Stomach (tissue), 4 donors: ENCODE results near the gene AIM2.

Experiments
- EP300 ChIP-seq: sonication (generic); formaldehyde crosslinking; IDR thresholded peaks from one replicate; pipeline ENCODE4 v1.6.1; 2017; ENCODE audit warnings: antibody characterized with exemption
- POLR2A ChIP-seq, 4 donors: fragments of 450-650 bp; IDR thresholded peaks; one replicate each; pipeline ENCODE4 v1.6.1; 2016; ENCODE audit warnings: antibody characterized with exemption in 4 of 4, control low read depth in 2 of 4, mild to moderate bottlenecking in 1 of 4, moderate library complexity in 1 of 4
- POLR2AphosphoS5 ChIP-seq, 3 donors: sonication (generic); formaldehyde crosslinking; IDR thresholded peaks; one replicate each; pipeline ENCODE4 v1.6.1; 2016; ENCODE audit warnings: antibody characterized with exemption in 3 of 3
- TF ChIP-seq, protein P1 (sequence below), 7 experiments: fragments of 450-650 bp in 4 of 7; fragments of 200-600 bp in 3 of 7; sonication (generic) in 3 of 7; IDR thresholded peaks; one replicate each; pipeline ENCODE4 v1.5.1; 2016 to 2019; ENCODE audit warnings: antibody characterized with exemption in 7 of 7, control low read depth in 2 of 7, mild to moderate bottlenecking in 1 of 7

- TF ChIP-seq, protein P1, sequence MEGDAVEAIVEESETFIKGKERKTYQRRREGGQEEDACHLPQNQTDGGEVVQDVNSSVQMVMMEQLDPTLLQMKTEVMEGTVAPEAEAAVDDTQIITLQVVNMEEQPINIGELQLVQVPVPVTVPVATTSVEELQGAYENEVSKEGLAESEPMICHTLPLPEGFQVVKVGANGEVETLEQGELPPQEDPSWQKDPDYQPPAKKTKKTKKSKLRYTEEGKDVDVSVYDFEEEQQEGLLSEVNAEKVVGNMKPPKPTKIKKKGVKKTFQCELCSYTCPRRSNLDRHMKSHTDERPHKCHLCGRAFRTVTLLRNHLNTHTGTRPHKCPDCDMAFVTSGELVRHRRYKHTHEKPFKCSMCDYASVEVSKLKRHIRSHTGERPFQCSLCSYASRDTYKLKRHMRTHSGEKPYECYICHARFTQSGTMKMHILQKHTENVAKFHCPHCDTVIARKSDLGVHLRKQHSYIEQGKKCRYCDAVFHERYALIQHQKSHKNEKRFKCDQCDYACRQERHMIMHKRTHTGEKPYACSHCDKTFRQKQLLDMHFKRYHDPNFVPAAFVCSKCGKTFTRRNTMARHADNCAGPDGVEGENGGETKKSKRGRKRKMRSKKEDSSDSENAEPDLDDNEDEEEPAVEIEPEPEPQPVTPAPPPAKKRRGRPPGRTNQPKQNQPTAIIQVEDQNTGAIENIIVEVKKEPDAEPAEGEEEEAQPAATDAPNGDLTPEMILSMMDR (IDR thresholded peaks at IDR 0.05): no peak
- TF ChIP-seq POLR2AphosphoS5 (IDR thresholded peaks at IDR 0.05): no peak
- TF ChIP-seq POLR2A (IDR thresholded peaks at IDR 0.05): no peak
- TF ChIP-seq EP300: no peak
Measured at GRCh38 chr1:159092036-159092760, 15.6 kb upstream of the AIM2 start.
